Inferior parietal cortex (tissue), 1 donor: ENCODE measurements around the gene FDXR.

Source experiments
- DNase-seq: peaks from one replicate; pipeline ENCODE4 v3.0.0-alpha.2; 2016; ENCODE audit errors: extremely low spot score

Gene FDXR

GRCh38 chr17:74836691-74837467, 35.9 kb downstream of the FDXR start:
- DNase-seq, result no peak

DNA sequence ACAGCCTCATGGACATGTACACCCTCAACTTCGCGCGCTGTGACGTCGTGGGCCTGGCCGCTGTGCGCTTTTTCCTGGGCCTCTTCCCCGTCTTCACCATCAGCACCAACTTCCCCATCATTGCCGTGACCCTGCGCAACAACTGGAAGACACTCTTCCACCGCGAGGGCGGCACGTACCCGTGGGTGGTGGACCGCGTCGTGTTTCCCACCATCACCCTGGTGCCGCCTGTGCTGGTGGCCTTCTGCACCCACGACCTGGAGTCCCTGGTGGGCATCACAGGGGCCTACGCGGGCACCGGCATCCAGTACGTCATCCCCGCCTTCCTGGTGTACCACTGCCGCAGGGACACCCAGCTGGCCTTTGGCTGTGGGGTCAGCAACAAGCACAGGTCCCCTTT, 36.6 kb downstream of the FDXR start:
- no peak for DNase-seq

- DNase-seq, result no peak
Measured at GRCh38 chr17:74833501-74834377, 39.1 kb downstream of the FDXR start.

DNA sequence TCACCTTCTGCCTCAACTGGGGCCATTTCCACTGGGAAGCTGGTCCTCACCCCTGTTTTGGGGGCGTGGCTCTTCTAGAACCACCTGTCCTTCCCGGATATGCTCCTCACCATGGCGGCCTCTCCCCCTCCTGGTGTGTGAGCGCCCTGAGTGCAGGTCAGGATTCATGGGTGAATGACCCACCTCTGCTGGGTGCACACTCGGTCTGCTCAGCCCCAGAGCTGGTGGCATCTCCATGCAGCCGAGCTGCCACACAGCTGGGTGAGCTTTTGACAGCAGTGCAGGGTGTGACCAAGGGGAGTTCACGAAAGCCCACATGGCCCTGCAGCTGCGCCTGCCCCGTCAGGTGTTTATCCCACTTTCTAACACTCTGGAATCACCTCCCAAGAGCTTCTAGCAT, 40.4 kb downstream of the FDXR start:
- DNase-seq, result no peak

GRCh38 chr17:74831444-74832146, 41.2 kb downstream of the FDXR start:
- no peak for DNase-seq

GRCh38 chr17:74830861-74831260, 41.9 kb downstream of the FDXR start:
- DNase-seq, result no peak

DNA sequence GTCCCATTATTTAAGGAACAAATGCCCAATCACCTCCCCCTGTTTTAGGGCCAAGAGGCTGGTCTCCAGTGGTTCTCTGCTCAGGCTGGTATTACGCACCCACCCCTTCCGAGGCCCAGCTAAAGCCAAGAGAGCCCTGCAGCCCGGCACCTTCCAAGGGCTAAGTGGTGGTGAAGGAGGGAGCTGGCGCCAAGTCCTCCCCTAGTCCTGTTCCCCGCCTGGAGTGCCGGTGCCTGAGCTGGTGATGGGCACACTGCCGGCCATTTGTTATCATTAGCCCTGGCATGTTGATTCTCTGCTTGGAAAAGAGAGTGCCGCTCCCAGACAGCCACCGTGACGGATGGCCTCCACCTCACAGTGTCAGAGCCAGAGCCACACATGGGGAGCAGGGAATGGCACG, 45.0 kb downstream of the FDXR start:
- DNase-seq, result no peak

DNA sequence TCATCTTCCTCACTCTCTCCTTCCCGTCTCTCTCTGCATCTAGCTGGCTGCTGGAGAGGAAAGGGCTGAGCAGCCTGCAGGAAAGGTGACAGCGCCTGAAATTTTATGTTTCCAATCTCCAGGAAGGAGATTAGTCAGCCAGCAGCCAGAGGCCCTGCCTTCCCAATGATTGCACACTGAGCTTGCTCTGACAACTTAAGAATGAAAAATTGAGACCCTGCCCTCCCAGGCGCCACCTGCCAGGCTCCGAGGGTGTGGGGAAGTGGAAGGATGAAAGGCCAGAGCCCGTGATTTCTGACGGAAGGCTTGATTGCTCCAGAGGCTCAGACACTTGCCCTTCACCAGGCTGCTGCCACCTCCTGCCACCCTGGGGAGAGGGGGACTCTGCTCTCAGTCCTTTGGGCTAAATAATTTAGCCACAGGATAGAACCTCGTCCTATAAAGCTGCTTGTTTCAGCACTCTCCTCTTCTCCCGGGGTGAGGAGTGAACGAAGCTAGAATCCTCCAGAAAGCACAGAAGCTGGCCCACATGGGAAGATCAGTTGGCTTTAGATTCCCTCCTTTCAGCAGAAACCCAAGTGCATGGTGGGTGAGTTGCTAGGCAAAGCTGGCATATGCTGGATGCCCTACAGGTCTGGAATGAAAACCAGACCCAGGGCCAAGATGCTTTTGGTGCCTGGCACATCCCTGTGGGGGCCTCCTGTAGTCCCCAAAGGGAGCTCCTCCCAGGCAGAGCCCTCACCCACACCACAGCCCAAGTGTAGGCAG, 46.7 kb downstream of the FDXR start:
- no peak for DNase-seq

- no peak for DNase-seq
Measured at GRCh38 chr17:74824961-74825627, 47.7 kb downstream of the FDXR start.

DNA sequence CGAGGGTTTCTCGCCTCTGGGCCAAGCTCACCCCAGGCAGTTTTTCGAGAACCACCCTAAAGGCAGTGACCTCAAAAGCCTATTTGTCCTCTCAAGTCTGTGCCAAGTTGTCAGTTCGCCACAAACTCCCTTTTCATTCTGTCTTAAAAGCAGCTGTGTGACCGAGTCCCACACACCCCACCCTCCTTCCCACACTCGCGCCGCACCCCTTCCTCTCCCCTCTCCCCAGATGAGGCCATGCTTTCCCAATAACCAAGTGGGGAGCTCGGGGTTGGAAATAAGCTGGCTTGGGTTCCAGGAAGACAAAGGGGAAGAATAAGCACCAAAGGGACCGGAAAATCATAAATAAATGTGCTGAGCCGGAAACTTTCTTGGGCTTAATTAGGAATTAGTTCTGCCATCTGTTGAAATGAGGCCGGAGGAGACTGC, 49.8 kb downstream of the FDXR start:
- DNase-seq, result no peak

DNA sequence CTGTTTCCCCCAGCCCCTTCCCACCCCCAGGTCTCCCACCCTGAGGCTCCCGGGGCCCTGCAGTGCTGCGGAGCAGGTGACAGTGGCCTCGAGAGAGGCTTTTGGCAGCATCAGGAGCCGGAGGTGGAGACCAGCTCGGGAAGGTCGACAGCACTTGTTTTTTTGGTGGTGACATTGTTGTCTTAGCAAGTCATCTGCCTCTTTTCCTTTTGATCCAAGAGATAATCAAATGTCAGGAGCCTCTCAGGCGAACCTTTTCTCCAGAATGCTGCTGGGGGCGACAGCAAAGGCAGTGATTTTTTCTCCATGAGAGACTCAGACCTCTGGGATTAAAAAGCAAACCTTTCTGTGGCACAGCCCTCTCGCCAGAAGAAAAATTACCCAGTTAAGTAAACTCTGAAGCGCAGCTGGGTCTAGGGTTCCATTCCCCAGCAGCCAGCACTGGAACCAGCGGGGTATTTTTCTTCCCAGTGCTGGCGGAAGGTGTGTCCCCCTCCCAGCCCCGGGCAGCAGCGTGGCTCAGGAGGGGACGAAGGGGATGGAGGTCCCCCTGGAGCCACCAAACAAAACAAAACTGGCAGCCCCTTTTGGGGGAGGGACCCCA, 50.4 kb downstream of the FDXR start:
- no peak for DNase-seq

- DNase-seq, result no peak
Measured at GRCh38 chr17:74821655-74822334, 51.0 kb downstream of the FDXR start.

DNA sequence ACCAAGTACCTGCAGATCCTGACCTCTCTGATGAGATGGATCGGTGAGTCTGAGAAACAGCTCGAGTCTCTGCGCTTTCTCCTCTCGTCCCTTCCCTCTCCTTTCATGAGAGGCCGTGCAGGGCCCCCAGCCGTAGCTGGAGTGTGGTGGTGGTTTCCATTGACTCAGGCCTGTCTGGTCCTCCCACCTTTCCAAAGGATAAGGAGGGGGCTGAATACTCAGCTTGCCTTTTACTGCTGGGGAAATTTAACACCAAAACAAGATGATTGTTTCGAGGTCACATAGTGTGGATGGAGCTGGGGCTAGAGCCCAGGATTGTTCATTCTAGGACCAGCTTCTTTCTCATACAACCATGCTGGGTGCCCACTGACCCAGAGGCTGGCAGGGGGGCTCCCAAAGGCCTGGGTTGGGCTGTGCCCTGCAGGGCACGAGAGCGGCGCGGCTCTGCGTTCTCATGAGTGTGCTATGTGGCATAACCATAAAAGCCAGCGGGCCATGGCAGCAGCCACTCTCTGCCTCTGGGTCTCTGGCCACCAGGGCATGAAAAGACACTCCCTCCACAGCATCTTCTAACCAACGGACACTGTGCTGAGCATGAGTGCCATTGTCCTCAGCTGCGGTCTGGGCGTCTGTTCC, 52.9 kb downstream of the FDXR start:
- no peak for DNase-seq

GRCh38 chr17:74818291-74818938, 54.4 kb downstream of the FDXR start:
- no peak for DNase-seq

DNA sequence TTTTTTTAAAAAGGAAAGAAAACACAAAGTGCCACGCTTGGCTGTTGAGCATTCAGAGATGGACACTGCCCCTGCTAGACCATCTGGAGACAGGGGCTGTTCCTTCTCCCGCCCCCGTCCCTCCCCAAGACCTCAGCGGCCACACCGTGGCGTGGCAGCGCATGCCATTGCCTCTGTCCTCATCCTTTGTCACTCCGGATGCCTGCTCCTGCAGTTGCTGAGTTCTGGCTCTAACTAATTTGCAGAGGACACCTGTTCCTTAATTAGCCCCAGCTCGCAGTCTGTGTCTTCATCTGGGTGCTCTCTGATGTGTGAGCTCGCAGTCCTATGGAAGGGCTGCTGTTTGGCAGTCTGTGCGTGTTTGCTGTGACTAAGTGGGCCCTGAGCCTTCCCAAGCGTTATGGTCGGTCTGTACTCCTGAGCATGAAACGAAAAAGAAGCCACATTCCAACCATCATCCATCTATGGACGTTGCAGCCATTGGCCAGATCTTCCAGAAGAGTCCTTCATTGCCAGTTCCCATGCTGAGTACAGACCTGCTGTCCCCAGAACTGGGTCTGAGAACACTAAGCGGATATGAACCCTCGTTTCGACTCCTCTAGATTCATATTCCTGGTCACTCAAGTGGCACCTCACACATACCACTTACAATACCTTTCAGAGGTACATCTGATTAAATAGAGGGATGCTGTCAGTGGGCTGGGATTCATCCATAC, 55.7 kb downstream of the FDXR start:
- DNase-seq, result no peak

DNA sequence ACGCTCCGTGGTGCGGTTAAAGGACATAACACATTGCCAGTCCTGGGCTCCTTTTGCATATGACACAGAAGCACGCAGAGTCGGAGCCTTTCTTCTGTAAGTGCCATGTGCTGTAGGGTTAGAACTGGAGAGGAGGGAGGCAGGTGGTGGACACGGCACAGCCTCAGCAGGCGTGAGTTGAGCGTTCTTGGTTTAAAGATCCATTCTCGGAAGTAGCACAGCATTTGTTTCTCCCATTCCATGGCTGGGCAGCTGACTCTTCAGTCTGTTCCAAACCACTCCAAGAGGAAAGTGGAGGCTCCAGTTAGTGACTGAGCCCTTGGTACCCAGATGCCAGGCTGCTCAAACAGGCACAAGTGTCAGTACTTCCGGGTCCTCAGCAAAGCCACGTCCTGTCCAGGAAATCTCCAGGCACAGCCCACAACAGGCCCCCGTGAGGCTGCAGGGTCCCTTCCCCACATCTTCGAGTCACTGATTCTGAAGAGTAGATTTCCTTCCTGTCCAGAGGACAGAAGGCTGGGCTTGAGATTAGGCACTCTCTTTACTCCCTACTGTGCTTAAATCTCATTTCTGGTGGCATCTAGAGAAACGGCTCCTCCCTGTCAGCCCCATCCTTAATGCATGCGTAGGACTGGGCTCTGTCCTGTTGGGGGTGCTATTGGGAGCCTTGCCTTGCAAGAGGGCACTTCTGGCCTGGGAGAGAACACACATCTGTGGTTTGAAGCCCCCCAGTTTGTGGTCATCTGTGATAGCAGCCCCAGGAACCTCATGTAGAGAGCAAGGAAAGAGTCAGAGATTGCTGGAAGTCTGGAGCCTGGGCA, 57.0 kb downstream of the FDXR start:
- no peak for DNase-seq

DNA sequence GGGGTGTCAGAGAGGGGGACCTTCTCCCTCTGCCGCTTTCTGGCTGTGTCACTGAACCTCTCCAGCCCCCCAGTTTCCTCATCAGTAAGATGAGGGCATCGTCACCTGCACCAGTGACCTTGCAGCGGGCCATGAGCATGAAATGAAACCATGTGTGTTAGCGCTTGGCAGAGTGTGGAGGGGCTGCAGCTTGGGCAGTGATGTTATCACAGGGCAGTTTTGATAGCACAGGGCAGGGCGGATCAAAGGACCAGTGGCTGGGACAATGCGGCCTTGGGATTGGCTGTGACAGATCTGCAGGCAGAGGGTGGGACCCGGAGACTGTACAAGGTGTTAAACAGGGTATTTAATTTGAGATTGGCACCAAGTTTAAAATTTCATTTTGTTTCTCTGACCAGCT, 57.7 kb downstream of the FDXR start:
- DNase-seq, result no peak

DNA sequence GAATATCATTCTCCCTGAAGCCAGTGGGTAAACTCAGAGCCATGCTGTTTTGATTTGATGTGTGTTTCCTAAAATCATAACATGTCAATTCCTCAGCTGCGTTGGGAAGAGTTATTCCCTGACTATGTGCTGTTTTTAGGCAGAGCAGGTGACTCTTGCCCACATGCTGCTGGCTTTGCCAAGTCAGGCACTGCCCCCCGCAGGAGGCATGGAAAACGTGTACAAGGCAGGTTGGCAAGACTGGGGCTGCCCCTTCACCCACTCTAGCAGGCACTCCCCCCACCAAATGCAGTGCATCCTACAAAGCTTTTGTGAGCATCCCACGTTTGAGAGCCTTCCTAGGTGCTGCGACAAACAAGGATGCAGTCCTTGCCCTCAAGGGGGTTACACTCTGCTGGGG, 58.3 kb downstream of the FDXR start:
- no peak for DNase-seq
